Activated effector memory CD4-positive, alpha-beta T cell treated with anti-CD3 and anti-CD28 coated beads, Interleukin-2, amount 50 U/mL, for 16 hours (primary cell): ENCODE results near the gene PUS1.
"Not testable (repeated sequence)": the region's sequence is repeated elsewhere in the genome, so short reads cannot be mapped to it uniquely, and the experiment has no call there.

ENCODE experiments used
- DNase-seq: peaks from one replicate; pipeline ENCODE4 v3.0.0-alpha.2; 2020

The PUS1 gene

DNA sequence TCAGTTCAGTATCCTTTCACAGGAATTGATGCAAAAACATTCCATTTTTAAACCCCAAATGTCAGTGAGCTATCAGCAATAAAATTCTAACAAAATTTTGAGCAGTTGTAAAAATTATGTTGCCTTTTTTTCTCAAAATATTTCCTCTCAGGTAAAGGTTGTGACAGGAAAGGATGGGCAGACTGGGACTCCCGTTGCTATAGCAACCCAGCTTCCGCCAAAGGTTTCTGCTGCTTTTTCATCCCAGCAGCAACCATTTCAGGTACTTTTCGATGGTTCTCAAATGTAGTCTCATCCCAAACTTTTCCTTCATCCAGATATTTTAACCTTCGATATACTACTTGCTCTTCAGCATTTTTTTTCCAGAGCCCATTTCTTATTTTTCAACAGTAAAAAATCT lies 34.3 kb downstream of the PUS1 start:
- peak; percentile 70 for DNase-seq

DNA sequence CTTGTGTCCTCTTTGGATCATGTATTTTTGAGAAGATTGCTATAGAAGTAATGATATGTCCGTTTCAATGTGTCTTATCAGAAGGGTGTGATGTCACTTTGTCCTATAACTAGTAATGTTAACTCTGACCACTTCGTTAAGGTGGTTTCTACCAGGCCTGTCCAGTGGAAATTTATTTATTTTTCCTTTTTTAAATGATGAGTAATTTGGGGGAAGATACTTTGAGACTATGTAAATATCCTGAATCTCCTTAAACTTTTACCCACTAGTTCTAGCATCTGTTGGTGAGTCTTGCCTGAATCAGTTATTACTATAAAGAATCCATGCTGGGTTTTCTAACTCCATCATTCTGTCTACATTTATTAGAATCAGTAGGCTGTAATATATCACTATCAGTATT lies 36.0 kb downstream of the PUS1 start:
- DNase-seq: no peak

DNA sequence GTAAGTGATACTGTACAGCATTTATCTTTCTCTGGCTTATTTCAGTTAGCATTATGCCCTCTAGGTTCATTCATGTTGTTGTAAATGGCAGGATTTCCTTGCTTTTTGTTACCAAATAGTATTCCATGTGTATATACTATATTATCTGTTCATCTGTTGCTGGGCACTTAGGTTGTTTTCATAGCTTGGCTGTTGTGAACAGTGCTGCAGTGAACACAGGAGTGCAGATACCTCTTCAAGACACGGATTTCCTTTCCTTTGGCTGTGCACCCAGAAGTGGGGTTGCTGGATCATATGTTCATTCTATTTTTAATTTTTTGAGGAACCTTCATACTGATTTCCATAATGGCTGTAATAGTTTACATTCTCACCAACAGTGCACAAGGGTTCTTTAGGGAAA lies 42.1 kb downstream of the PUS1 start:
- no peak for DNase-seq

DNA sequence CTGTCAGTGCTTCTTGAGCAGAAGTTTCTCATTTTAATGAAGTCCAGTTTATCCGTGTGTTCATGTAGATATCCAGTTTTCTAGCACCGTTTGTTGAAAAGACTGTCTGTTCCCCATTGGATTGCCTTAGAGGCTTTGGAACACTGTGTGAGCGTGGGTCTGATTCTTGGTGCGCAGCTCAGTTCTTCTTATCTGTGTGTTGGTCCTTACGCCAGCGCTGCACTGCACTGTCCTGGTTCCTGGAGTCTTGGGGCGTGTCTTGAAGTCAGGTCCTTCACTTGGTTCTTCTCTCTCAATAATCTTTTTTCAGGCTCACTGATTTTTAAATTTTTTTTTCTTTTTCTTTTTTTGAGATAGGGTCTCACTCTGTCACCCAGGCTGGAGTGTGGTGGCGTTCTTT lies 46.2 kb downstream of the PUS1 start:
- DNase-seq: no peak

DNA sequence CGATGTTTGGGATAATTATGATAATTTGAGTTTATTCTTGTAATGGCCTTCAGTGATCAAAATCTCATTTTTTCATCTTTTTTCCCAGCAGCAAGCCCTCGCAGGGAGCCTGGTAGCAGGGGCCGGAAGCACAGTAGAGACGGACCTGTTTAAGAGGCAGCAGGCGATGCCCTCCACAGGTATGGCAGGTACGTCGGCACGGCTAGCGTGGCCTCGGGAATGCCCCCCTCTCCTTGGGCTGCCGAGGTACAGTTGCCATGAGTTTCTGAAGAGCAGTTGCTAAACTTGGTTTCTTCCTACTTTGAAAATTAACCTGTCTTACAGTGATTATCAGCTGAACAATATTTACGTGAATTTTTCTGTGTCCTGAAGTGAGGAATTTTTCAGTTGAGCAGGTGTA lies 50.5 kb downstream of the PUS1 start:
- no peak for DNase-seq

DNA sequence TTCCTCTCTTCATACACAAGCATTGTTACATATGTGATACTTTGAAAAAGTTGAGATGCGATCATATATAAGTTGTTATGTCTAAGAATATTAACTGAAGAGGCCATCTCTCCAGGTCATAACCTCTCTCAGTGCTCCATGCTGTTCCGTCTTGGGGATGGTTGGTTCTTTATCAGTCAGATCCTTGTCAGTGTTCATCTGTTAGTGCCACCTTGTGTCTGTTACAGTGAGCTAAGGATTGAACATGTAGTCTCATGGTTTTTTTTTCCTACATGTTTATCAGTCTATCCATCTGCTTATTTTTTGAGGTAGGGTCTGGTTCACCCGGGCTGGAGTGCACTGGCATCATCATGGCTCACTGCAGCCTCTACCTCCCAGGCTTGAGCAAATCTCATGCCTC lies 51.2 kb downstream of the PUS1 start:
- no peak for DNase-seq

DNA sequence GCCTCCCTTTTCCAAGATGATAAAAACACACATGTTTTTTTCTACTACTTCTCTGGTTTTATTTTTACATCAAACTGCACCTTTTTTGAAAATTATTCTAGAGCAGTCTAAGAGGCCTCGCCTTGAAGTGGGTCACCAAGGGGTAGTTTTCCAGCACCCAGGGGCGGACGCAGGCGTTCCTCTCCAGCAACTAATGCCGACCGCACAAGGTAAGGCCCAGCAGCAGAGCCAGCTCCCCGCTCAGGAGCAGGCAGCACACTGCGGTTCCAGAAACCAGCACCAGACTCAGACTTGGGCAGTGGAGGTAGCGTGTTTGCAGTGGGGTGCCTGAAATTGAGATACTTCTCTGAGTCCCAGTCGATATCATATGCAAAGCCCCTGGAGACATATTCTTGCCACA lies 52.3 kb downstream of the PUS1 start:
- no peak for DNase-seq

DNA sequence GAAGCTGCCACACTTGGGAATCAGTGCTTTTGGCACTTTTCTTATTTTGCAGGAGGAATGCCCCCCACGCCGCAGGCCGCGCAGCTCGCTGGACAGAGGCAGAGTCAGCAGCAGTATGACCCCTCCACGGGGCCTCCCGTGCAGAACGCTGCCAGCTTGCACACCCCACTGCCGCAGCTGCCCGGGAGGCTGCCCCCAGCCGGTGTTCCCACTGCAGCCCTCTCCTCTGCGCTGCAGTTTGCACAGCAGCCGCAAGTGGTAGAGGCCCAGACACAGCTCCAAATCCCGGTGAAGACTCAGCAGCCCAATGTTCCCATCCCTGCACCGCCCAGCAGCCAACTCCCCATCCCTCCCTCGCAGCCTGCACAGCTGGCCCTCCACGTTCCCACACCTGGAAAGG lies 53.0 kb downstream of the PUS1 start:
- DNase-seq: no peak

DNA sequence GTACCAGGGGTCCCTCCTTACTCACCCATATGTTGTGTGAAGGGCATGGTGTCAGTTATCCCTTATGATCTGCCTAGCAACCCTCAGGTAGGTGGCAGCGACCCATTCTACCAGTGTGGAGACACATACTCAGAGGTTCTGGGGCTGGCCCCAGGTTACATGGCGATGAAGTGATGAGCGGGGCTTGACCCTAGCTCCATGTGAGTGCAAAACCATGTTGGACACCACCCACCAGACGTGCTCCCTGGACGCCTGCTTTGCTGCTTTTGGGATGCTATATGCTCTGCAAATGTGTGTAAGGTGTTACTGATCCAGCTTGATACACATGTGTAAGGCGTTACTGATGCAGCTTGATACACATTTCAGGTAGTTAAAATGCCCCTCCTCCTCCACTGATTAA lies 54.0 kb downstream of the PUS1 start:
- no peak for DNase-seq

DNA sequence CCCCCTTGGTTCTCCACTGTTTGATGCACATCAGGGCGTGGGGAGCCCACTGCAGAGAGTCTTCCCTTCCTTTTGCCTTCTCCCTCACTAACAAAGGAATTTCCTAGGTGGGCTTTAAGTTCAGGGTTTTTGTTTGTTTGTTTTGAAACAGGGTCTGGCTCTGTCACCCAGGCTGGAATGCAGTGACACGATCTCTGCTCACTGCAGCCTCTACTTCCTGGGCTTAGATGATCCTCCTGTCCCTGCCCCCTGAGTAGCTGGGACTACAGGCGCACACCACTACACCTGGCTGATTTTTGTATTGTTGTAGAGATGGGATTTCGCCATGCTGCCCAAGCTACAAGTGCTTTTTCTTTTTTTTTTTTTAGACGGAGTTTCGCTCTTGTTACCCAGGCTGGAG lies 54.5 kb downstream of the PUS1 start:
- DNase-seq: no peak

DNA sequence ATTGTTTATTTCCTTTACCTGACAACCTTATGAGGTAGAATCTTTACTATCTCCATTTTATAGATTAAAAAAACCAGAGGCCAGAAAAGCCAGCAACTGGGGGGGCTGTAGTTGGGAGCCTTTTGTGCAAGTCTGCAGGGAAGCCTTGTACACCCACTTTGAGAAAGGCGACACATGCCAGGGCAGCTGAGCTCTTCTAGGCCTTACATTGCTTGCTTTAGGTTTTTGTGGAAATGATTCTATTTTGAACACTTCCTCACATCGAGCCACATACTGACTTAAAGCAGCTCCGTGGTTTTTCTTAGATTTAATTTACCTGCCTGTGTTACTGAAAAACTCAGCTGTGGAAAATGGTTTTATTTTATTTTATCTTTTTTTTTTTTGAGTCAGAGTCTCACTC lies 55.3 kb downstream of the PUS1 start:
- no peak for DNase-seq

DNA sequence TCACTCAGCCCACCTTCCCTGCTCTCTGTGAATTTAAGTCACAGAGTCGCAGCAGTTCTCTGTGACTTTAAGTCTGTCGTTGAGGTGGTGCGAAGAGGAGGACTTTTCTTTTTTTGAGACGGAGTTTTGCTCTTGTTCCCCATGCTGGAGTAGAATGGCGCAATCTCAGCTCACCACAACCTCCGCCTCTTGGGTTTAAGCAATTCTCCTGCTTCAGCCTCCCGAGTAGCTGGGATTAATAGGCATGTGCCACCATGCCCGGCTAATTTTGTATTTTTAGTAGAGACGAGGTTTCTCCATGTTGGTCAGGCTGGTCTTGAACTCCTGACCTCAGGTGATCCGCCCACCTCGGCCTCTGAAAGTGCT lies 56.4 kb downstream of the PUS1 start:
- DNase-seq: not testable (repeated sequence)

DNA sequence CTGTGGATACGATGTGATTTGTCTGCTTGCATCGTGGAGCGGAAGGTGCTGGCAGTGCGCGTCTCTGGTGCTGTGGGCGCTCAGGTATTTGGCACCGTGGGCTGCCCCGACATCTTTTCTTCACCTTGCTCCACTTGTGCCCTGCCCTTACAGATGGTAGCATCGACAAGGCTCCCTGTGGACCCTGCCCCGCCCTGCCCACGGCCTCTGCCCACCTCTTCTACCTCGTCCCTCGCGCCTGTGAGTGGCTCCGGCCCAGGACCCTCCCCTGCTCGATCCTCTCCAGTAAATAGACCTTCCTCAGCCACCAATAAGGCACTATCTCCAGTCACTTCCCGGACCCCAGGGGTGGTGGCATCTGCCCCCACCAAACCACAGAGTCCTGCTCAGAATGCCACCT lies 57.3 kb downstream of the PUS1 start:
- no peak for DNase-seq

DNA sequence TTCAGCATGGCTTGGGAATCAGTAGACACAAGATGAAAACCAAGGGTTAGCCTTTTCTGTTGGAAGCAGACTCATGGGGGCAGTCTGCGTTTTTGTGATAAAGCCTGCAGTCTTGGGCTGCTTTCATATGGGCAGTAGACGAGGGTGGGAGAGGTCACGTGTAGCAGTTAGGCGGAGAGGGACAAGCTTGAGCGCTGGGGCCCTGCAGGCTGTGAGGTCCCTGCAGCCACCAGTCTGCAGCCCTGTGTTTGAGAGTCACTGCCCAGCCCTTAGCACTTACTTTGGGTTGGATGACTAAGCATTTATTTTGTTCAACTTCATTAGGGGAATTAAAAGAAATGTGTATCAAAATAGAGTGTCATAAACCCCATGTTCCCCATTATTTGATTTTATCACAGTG lies 57.8 kb downstream of the PUS1 start:
- no peak for DNase-seq

DNA sequence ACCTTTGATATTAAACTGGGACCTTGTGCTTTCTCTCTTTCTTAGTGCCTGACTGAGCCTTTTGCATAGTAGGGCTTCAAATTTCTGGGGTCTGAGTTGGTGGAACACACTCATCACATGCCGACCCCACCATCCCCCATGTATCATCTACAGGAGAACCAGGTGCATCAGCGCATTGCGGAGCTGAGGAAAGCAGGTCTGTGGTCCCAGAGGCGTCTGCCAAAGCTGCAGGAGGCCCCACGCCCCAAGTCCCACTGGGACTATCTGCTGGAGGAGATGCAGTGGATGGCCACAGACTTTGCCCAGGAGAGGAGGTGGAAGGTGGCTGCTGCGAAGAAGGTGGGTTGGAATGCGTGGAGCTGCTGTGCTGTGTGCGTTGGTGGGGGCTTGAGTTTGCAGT lies 58.5 kb downstream of the PUS1 start:
- no peak for DNase-seq

DNA sequence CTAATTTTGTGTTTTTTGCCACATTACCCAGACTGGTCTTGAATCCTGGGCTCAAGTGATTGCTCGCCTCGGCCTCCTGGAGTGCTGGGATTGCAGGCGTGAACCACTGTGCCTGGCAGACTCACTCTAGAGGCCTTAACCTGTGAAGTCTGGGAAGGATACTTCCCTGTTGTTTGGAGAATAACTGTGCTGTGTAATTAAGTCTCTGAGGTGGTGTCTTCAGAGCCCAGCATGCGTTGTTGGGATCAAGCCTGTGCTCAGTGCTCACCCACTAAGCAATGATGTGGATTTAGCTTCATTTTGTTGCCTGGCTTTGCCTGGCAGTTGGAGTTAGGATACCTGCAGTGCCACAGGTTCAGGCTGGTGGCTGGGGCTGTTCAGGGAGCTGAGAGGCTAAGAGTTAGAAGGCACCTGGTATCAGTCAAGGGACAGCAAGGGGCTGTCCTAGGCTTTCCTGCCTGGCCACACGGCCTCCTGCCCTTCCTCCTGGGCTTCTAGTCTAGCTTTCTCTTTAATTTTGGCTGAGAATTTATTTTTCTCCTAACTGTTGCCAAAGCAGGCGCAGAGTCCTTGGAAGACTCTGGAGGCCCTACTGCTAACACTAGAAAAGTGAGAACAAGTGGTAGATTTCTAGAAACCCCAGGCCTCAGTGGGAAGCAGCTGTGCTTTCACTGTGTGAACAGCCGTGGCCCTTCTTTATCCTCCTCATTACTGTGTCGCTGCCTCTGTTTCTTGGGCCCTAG lies 59.1 kb downstream of the PUS1 start:
- no peak for DNase-seq

DNA sequence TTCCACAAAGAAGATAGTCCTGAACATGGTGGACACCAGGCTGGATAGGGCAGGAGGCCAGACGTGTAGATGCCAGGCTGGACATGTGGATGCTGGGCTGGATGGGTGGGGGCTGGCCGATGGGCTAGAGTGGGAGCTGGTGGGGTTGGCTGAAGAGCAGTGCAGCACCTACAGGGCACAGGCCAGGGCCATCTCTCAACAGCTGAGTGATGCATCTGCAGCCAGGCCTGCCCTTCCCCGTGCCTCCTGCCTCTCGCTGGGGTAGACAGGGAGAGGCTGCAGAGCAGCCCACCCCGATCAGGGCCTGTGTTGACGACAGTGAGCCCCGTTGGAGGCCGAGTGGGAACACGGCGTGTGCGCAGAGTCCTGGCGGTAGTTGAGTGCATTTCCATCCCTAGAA lies 59.9 kb downstream of the PUS1 start:
- no peak for DNase-seq

DNA sequence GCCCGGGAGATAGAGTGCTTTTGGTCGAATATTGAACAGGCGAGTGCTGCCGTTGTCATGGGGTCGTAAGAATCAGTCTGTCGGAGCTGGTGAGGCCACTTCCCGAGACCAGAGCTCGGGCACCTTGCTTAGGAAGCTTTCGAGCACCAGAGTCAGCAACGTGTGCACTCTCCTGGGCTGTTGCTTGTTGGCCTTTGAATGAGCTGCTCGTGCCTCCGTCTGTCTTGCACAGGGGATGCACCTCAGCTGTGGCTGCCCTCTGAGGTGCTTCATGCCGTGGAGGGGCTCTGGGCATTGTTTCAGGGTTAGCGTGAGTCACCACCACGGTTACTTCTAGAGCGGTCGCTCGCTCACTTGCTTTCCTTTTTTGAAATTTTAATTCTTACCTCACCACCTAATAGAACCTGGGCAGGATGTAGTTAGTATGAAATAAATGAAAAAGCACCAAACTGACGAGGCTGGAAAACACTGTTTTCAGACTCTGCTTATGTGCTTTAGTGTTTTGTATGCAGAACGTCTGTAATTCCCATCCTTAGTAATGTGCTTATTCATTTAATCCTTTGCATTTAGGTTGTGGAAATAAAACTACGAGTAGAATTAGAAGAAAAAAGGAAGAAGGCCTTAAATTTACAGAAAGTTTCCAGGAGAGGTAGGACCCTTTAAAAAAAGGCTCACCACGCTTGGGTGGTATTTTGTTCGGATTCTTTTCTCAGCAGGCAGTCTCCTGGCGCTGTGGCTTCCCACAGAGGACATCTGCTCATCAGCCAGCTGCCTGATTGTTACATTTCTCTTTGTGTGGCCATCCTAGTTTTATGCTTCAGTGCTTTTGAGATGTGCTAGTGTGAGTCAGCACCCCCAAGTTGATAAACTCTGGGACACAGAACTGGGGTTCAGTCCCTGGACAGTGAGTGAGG lies 61.2 kb downstream of the PUS1 start:
- DNase-seq: no peak

DNA sequence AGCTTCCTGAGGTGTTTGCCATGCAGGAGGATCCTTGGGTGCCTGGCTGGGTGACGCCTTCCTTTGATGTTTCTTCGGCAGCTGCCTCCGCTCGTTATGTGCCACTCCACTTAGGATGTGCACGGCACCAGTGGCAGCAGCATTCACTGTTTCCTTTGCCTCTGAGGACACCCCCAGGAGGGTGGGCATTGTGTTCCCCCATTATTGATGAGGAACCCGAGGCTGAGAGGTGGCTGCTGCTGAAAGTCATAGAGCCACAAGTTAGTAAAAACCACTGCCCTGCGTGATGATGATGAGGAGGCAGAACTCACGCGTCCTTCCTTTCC lies 61.9 kb downstream of the PUS1 start:
- no peak for DNase-seq

DNA sequence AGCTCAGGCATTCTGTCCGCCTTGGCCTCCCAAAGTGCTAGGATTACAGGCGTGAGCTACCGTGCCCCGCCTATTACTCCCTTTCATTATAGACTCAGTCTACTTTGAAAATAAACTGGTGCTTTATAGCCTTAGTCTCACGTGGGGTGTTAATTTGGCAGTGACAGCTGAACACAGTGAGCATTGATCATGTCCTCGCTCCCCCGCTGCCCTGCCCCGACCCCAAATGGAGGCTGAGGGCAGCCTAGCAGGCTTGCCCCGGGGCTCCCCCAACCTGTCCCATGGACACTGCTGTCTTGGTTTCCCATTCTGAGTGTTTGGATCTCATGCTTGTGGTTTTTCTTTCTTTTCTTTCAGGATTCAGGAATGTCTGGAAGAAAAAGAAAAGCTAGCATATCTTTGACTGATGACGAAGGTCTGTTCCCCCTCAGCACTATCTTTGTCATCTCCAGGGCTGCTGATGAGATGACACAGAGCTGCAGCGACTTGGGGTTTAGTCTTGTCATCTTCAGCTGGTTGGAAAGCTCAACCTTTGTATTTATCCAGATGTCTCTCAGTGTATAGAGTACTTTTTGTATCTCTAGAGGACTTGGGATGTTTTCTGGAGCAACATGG lies 62.8 kb downstream of the PUS1 start:
- DNase-seq: no peak

DNA sequence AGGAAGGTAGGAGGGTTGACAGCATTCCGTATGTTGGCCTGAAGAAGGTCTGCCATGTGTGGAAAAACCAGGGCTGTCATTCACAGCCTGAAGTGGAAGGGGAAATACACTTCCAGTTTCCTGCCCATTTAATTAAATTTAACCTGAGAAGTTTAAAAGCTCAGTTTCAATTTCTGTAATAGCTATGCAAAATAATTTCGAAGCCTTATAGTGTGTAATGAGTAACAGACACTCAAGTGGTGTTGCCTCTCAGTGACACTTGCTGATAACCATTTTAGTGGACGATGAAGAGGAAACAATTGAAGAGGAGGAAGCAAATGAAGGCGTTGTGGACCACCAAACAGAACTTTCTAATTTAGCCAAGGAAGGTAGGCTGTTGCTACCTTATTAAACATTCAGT lies 65.5 kb downstream of the PUS1 start:
- no peak for DNase-seq
